ENCODE measurements around the gene FOXN1.
A peak's percentile ranks its signal among the peaks of the same experiment; 100 is the strongest.

GRCh38 chr17:28480799-28481571 lies 25.2 kb upstream of the FOXN1 start:
- no peak for TF ChIP-seq CTCF (IDR thresholded peaks at IDR 0.05)
- peak in 1 of 2 donors; percentile 3 for TF ChIP-seq POLR2A (IDR thresholded peaks at IDR 0.05)
